ENCODE measurements around the gene LCP1.

Gene LCP1

GRCh38 chr13:46094478-46094877 is 87.5 kb downstream of the LCP1 start:
- DNase-seq = no peak

- no peak for DNase-seq
Measured at GRCh38 chr13:46088821-46089562, 93.0 kb downstream of the LCP1 start.

DNA sequence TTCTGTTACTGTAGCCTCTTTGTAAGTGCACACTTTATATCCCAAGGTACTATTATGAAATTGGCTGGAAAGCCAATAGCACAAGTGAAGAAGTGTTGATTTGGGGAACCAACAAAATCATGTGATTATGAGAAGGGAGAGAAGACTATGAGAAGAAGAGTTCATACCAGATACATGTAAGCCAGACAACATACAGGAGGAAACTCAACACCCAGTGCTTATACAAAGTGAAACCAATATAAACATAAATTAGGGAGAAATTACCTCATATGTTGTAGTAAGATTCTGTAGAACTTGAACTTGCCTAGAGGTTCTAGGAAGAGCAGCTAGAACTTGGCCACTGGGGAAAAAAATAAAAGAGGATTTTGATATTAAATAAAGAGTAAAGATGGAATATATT is 94.5 kb downstream of the LCP1 start:
- no peak for DNase-seq

DNA sequence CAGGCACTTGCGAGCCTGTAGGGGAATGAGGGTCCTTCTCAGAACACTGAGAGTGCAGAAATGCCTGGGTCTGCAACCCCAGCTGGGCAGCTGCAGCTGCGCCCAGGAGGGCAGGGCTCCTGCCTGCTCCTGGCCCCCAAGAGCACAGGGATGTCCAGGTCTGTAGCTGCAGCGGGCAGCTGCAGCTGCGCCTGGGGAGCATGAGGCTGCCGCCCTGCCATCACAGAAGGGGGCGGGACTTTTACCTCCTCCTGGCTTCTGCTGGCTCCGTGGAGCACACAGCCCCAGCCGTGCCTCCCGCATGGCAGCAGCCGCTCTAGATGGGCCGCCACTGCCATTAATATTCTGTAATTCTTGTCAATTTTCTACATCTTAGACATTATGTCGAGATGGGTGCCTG is 95.0 kb downstream of the LCP1 start:
- DNase-seq = no peak

DNA sequence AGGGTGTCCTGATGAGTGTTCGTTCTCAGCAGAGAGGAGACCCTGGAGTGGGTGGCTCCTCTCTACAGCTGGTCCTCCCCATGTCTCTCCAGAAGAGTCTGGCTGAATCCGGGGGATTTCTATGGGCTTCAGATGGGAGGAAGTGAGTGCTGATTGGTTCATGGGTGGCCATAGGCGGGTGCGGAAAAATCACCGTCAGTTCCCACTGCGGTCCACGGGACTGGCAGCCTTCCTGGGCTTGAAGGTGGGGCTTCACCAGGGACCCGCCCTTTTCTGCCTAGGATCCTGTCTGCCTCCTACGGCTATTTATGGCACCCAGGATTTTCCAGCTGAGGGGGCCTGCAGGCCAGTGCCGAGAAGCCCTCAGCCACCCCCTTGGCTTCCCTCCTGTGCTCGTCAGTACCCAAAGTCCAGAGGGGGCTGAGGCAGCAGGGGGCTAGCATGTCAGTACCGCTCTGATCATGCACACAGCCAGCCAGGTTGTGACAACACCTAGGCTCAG is 95.5 kb downstream of the LCP1 start:
- DNase-seq = no peak

GRCh38 chr13:46085737-46086136 is 96.2 kb downstream of the LCP1 start:
- no peak for DNase-seq

DNA sequence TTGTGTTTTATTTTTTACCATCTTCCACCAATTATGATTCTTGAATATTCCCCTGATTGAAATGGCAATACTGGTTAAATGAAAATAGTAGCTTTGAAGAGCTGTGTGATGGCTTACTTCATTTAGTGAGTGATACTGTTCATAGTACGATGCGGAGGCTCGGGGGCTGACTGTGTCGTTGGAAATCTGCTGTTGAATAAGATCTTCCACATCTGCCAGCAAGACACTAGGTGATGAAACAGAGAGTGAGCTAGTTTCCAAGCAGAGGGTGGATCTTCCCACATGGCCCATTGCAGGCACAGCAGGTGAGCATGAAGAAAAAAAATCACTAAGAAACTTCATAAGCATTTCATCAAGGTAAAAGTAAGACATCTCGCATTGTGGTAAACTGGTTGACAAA is 99.7 kb downstream of the LCP1 start:
- DNase-seq = no peak

- DNase-seq = no peak
Measured at GRCh38 chr13:46079770-46080169, 102.2 kb downstream of the LCP1 start.

DNA sequence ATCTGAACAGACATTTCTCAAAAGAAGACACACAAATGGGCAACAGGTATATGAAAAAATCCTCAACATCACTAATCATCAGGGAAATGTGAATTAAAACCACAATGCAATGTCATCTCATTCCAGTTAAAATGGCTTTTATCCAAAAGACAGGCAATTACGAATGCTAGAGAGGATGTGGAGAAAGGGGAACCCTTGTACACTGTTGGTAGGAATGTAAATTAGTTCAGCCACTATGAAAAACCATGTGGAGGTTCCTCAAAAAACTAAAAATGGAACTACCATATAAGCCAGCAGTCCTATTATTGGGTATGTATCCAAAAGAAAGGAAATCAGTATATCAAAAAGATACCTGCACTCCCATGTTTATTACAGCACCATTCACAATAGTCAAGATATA is 104.7 kb downstream of the LCP1 start:
- no peak for DNase-seq

- DNase-seq = no peak
Measured at GRCh38 chr13:46076827-46077226, 105.2 kb downstream of the LCP1 start.

Data from right forelimb (tissue), 1 donor.